CD4-positive, alpha-beta T cell treated with Interleukin-6 for 4 hours (primary cell): Measurements from ENCODE around the gene FBLN5.

Experiments
- DNase-seq: peaks from one replicate; pipeline ENCODE4 v3.0.0-alpha.2; 2020; ENCODE audit warnings: mixed read lengths

FBLN5 gene

GRCh38 chr14:91947475-91948184, at the start of gene FBLN5:
TSS of gene FBLN5 (minus strand) at chr14:91947694. CDS start at chr14:91947229, 465 bp downstream.
- DNase-seq: peak; percentile 54

DNA sequence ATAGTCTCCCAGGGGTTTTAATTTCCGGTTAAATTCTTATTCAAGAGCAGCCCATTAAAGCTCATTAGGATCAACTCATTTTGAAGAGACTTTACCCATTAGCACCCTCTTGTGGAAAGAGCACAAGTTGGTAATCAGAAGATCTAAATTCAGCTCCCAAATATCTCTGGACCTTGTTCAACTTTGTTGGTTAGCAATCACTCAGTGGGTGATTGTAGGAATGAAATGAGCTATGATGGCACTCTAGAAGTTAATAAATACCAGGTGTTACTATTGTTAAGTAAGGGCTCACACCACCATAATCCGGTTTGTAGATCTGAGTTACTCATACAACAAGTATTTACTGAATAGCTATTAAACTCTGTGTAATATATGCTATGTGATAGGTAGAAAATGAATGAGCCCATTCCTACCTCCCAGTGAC, 49.5 kb upstream of the FBLN5 start:
- DNase-seq: no peak

GRCh38 chr14:91987192-91987591, 39.7 kb upstream of the FBLN5 start:
- DNase-seq: no peak

GRCh38 chr14:91985521-91986255, 38.2 kb upstream of the FBLN5 start:
- no peak for DNase-seq

- DNase-seq: no peak
Observed at GRCh38 chr14:91985008-91985407, 37.5 kb upstream of the FBLN5 start.

DNA sequence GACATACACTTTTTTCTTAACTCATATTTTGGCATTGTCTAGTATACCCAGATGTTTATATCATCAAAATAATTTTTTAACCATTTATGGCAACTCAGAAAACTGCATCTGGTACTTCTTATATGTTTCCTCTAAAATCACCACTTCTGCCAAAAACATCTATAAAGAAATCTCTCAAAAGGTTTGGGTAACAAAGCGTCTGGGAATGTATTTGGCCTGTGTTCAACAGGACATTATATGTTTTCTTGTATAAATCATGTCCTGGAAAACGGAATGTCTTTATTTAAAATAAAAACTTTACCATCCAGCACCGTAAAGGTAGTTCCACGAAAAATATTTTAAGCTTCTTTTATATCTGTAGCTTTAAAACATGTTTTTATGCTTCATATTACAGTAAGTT, 36.1 kb upstream of the FBLN5 start:
- no peak for DNase-seq

DNA sequence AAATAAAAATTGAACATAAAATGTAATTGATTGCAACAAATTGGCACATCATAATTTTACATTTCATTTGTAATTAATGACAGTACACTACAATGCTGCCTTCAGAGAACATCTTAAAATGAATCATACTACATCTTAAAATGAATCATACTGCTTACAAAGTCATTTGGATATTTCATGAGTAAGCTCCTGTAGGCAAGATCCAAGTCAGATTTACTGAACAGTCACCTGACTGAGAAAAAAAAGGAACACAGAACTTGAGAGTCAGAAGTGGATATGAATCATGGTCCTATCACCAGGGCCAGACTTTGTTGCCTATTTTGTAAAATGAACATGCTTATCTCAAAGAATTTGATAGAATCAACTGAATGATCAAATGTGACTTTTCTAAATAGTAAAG, 32.7 kb upstream of the FBLN5 start:
- DNase-seq: no peak

- no peak for DNase-seq
Observed at GRCh38 chr14:91977884-91978283, 30.4 kb upstream of the FBLN5 start.

- no peak for DNase-seq
Observed at GRCh38 chr14:91975763-91976162, 28.3 kb upstream of the FBLN5 start.

DNA sequence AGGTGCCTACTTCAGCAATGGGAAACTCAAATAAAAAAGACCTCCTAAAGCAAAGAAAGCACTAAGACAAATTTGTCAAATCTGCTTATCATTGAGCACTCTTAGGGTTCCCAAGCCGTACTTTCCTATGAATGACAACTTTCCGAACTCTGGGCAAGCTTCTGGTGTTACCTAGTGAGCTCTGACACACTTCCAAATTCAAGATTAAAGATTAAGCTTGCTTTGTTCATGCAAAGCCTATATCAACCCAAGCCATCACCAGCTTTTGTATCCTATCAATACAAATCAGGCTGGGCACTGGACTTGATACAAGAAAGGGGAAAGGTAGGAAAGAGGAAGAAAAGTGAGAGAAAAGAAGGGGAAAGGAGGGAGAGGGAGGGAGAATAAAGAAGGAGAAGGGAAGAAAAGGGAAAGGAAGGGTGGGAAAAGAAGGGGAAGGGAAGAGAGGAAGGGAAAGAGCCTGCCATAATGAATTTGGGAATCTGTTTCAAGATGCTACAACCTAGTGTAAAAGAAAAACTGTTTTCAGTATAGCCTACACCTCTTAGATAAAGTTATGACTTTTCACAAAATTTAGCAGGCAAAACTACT, 23.8 kb upstream of the FBLN5 start:
- no peak for DNase-seq

- DNase-seq: peak; percentile 54
Observed at GRCh38 chr14:91968280-91968679, 20.8 kb upstream of the FBLN5 start.

- no peak for DNase-seq
Observed at GRCh38 chr14:91964724-91965123, 17.2 kb upstream of the FBLN5 start.

DNA sequence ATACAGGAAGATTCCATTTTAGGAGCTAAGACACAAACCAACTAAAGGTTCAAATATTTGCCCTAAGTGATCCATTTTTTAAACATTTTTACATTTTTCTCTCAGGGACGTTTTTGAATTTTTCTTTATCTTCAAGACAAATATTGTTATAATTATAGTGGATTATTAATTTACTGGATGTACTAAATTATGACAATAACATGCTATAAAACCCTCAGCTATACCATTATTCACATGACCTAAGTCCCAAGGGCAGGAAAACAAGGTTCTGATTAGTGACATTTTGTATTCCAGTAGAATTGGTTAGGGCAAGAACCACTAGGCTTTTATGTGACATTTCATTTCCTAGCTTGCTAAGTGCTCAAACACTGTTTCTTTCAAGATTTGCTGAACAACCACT, 16.5 kb upstream of the FBLN5 start:
- DNase-seq: no peak

- DNase-seq: no peak
Observed at GRCh38 chr14:91963465-91963864, 16.0 kb upstream of the FBLN5 start.

- no peak for DNase-seq
Observed at GRCh38 chr14:91961297-91962220, 14.1 kb upstream of the FBLN5 start.

DNA sequence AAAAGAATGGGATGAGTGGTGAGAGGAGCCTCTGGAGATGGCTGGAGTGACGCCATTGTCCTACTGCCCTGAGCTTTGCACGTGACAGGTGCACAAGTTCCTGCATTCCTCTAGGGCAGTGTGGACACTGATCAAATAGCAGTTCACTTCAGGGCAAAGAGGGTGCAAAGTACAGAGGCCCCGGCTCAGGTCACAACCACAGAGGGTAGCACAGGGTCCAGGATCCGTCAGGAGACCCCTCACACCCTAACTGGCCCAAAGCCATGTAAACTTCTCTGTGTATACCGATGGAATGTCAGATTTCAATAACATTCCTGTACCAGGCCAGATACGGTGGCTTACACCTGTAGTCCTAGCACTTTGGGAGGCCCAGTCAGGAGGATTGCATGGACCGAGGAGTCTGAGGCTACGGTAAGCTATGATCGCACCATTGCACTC, 10.4 kb upstream of the FBLN5 start:
- DNase-seq: no peak

DNA sequence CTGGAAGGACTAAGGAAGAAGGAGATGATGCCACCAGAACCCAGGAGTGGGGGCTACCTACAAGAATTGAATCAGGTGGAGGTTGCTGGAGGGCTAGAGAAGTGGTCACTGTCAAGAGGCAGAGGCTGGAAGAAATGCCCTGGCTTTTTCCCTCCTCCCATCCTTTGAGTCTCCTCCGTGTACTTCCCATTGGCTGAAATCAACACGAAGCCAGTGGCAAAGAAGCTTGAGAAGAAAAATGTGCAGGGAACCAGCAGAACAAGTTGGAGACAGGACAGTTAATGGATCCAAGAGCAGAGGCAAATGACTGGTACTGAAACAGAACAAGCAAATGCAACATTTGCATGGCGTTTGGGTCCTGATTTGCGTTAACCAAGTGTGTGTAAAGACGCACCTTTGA, 9.1 kb upstream of the FBLN5 start:
- DNase-seq: no peak

DNA sequence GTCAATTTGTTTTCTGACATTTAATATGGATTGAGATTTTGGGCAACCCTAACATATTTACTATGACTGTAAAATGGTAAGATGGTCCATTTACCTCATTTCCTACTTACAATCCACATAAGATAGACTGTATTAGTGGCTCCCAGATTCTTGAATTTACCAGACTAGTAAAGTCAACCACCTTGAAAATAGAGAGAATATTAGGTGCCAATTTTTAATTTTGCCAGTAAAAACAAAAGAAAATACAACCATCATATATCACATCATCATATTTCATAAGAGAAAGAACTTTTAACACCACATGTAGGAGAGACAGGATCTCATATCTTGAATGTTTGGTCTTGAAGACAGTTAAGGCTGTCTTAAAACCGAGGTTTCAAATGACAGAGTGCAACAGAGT, 7.7 kb upstream of the FBLN5 start:
- no peak for DNase-seq

- no peak for DNase-seq
Observed at GRCh38 chr14:91953170-91953985, 5.9 kb upstream of the FBLN5 start.

- DNase-seq: peak; percentile 5
Observed at GRCh38 chr14:91946622-91947474, 646 bp downstream of the FBLN5 start.
